Brain microvascular endothelial cell (primary cell): ENCODE results near the gene GSG1L.

Source experiments
- DNase-seq: peaks from one replicate; pipeline ENCODE4 v3.0.0-alpha.2; 2020
- H3K27ac ChIP-seq: fragments of 250-450 bp; sonication (Bioruptor Pico); 2 replicates; pipeline ENCODE4 v1.5.1; 2020; ENCODE audit warnings: mild to moderate bottlenecking, moderate library complexity
- H3K27me3 ChIP-seq: fragments of 250-450 bp; sonication (Bioruptor Pico); replicated peaks from 2 replicates; pipeline ENCODE4 v1.5.1; 2020; ENCODE audit warnings: mild to moderate bottlenecking
- H3K36me3 ChIP-seq: fragments of 250-450 bp; sonication (Bioruptor Pico); replicated peaks from 2 replicates; pipeline ENCODE4 v1.5.1; 2020; ENCODE audit warnings: mild to moderate bottlenecking
- H3K4me3 ChIP-seq: 2 replicates; pipeline ENCODE4 v1.5.1; 2011; ENCODE audit warnings: low read depth, mild to moderate bottlenecking, control low read depth, low read length, moderate library complexity
- in situ Hi-C: cut with HindIII; loops from 2 replicates; pipeline ENCODE4 v1.10.0; 2017; ENCODE audit warnings: low sequenced_read_pairs, low pct_ligation_motif_present
- TF ChIP-seq, protein P1 (sequence below): IDR thresholded peaks from 2 replicates; pipeline ENCODE4 v1.5.1; 2011; ENCODE audit warnings: low read depth, mild to moderate bottlenecking, moderate library complexity, low read length, control low read depth, inconsistent platforms; ENCODE audit errors: missing control alignments

Gene GSG1L

DNA sequence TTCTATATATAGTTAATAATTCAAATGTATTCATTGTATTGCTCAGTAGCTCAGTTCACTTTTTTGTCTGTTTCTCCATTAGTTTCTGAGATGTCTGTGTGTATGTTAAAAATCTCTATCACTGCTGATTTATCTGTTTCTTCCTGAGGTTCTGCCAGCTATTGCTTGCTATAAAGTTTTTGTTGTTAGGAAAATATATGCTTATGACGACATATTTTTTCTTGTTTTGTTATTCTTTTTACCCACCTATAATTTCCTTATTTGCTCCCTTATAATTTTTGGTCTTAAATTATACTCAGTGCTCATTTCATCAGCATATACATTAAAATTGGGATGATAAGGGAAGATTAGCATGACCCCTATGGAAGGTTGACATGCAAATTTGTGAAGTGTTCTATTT, 200.6 kb downstream of the GSG1L start:
- no peak overlapping the region for H3K4me3 ChIP-seq
- no peak for DNase-seq
- no peak overlapping the region for H3K27ac ChIP-seq
- in situ Hi-C loops, result no loop called here
- no peaks in the 10 kb centered on the region for H3K36me3 ChIP-seq
- TF ChIP-seq, protein P1, sequence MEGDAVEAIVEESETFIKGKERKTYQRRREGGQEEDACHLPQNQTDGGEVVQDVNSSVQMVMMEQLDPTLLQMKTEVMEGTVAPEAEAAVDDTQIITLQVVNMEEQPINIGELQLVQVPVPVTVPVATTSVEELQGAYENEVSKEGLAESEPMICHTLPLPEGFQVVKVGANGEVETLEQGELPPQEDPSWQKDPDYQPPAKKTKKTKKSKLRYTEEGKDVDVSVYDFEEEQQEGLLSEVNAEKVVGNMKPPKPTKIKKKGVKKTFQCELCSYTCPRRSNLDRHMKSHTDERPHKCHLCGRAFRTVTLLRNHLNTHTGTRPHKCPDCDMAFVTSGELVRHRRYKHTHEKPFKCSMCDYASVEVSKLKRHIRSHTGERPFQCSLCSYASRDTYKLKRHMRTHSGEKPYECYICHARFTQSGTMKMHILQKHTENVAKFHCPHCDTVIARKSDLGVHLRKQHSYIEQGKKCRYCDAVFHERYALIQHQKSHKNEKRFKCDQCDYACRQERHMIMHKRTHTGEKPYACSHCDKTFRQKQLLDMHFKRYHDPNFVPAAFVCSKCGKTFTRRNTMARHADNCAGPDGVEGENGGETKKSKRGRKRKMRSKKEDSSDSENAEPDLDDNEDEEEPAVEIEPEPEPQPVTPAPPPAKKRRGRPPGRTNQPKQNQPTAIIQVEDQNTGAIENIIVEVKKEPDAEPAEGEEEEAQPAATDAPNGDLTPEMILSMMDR, result no peak
- no peaks in the 10 kb centered on the region for H3K27me3 ChIP-seq

GRCh38 chr16:27860091-27860490, 203.4 kb downstream of the GSG1L start:
- H3K36me3 ChIP-seq, result no peaks in the 10 kb centered on the region
- H3K4me3 ChIP-seq, result no peak overlapping the region
- TF ChIP-seq, protein P1, result no peak
- DNase-seq, result no peak
- no peaks in the 10 kb centered on the region for H3K27me3 ChIP-seq
- H3K27ac ChIP-seq, result no peak overlapping the region
- in situ Hi-C loops, result no loop called here

DNA sequence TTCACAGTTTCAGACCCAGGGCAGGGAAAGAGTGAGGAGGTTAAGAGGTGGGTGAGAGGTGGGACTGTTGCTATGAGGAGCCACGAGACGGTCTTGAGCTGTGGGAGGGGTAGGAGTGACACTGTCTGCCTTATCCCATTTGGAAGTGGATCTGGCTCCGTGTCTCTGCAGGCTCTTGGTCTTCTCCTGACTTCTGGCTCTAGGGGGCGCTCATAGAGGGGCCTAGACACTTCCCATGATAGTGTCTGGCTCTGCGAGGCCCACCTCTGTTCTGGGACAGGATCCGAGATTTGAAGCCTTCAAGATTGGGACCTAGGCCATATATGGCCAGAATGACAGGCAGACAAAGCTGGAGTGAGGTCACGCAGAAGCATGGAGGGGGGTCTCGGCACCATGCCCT, 204.5 kb downstream of the GSG1L start:
- Histone ChIP-seq H3K4me3 (no peak overlapping the region), H3K27me3 (no peaks in the 10 kb centered on the region), H3K36me3 (no peaks in the 10 kb centered on the region), H3K27ac (no peak overlapping the region)
- no peak for DNase-seq
- TF ChIP-seq, protein P1, result no peak
- in situ Hi-C loops, result no loop called here

- H3K27me3 ChIP-seq, result peaks cover 15% of the 10 kb centered on the region
- TF ChIP-seq, protein P1, result no peak
- no peaks in the 10 kb centered on the region for H3K36me3 ChIP-seq
- no peak for DNase-seq
- no peak overlapping the region for H3K4me3 ChIP-seq
- no peak overlapping the region for H3K27ac ChIP-seq
- in situ Hi-C loops, result no loop called here
These were observed 209.9 kb downstream of the GSG1L start for GRCh38 chr16:27853651-27854050.

DNA sequence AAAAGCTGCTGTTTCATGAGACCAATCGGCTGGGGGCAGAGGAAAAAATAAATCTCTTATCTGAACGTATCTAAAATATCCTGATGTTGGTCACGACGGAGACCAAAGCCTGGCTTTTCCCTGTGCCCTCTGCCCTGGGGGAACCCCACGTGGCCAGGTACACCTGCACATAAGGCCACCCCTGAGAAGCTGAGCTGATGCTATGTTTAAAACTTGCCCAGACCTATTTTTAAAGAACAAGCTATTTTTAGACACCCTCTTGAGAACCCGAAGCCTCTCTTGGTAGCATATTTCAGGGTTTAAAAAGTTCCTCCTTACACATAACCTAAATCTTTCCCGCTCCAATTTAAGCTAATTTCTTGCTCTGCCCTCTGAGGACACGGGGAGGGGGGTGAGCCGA, 210.4 kb downstream of the GSG1L start:
- in situ Hi-C loops, result no loop called here
- TF ChIP-seq, protein P1, result no peak
- Histone ChIP-seq H3K36me3 (no peaks in the 10 kb centered on the region), H3K4me3 (no peak overlapping the region), H3K27me3 (peaks cover 15% of the 10 kb centered on the region), H3K27ac (no peak overlapping the region)
- no peak for DNase-seq

DNA sequence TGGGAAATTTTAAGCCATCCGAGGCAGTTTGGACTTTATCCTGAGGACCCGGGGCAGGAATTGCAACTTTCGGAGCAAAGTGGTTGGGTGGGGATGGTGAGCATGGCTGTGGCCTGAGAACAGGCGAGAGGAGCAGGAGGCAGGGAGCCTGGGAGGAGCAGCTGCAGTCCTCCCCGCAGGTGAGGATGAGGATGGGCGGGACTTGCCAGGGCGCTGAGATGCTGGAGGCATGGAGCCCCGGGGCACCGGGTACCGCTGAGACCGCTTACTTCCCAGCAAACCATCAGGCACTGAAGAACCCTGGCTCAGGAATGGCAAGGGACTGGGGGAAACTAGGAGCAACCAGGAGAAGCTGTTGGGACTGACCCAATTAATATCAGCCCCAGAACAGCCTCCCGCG, 210.8 kb downstream of the GSG1L start:
- H3K27me3 ChIP-seq, result peaks cover 15% of the 10 kb centered on the region
- in situ Hi-C loops, result no loop called here
- no peak for DNase-seq
- no peak overlapping the region for H3K4me3 ChIP-seq
- TF ChIP-seq, protein P1, result no peak
- H3K36me3 ChIP-seq, result no peaks in the 10 kb centered on the region
- H3K27ac ChIP-seq, result no peak overlapping the region
